ENCODE data around the gene LAMA5. TPM values are rescaled to one million over a fixed set of nuclear protein-coding genes. Genes with fewer than 3 reads are reported as not detected.

Gene LAMA5
- total RNA-seq, 4 donors from 2014 or later = 93.9 to 179 (median 117) TPM

GRCh38 chr20:62400021-62400420 is 32.9 kb upstream of the LAMA5 start:
- Histone ChIP-seq H3K4me3 (replicated peaks in 1 of 3) (no peak overlapping the region), H3K36me3 (no peaks in the 10 kb centered on the region), H3K4me1 (no peaks in the 10 kb centered on the region), H3K27ac (no peak overlapping the region), H3K9me3 (no peaks in the 10 kb centered on the region), H3K27me3 (no peaks in the 10 kb centered on the region)
- TF ChIP-seq POLR2A (IDR thresholded peaks at IDR 0.05) (no peak), CTCF (IDR thresholded peaks at IDR 0.05) (no peak)
- WGBS, 2 donors = 76 to 84% methylated on average over 7 of the region's 7 CpGs
- intact Hi-C loops (cut with DNase I) = no loop called here
- DNase-seq = no peak

GRCh38 chr20:62398120-62398821 is 31.2 kb upstream of the LAMA5 start:
- intact Hi-C loops (cut with DNase I) = loop anchor here (10.0 kb wide), 1 partner anchor 253 kb away; the partner anchor contains the start of genes PSMA7 and SS18L1
- no peak overlapping the region for H3K4me3 ChIP-seq (replicated peaks in 1 of 3)
- 95% methylated on average over 16 to 18 of the region's 19 CpGs for WGBS, 2 donors
- no peaks in the 10 kb centered on the region for H3K4me1 ChIP-seq
- DNase-seq = no peak
- TF ChIP-seq POLR2A (IDR thresholded peaks at IDR 0.05) (no peak), CTCF (IDR thresholded peaks at IDR 0.05) (no peak)
- H3K27me3 ChIP-seq = no peaks in the 10 kb centered on the region
- no peak overlapping the region for H3K27ac ChIP-seq
- H3K9me3 ChIP-seq = no peaks in the 10 kb centered on the region
- peaks cover 0 to 7% of the 10 kb centered on the region in 2 donors for H3K36me3 ChIP-seq

GRCh38 chr20:62396367-62397239 is 29.5 kb upstream of the LAMA5 start:
- Histone ChIP-seq H3K27me3 (no peaks in the 10 kb centered on the region), H3K9me3 (no peaks in the 10 kb centered on the region), H3K4me1 (no peaks in the 10 kb centered on the region), H3K4me3 (replicated peaks in 1 of 3) (no peak overlapping the region), H3K27ac (no peak overlapping the region), H3K36me3 (peaks cover 2 to 7% of the 10 kb centered on the region in 2 donors)
- intact Hi-C loops (cut with DNase I) = loop anchor here (10.0 kb wide), 1 partner anchor 252 kb away; the partner anchor contains the start of genes PSMA7 and SS18L1
- 85 to 93% methylated on average over 15 to 25 of the region's 35 CpGs for WGBS, 2 donors
- TF ChIP-seq CTCF (IDR thresholded peaks at IDR 0.05) (no peak), POLR2A (IDR thresholded peaks at IDR 0.05) (no peak)
- no peak for DNase-seq

GRCh38 chr20:62395311-62396242 is 28.5 kb upstream of the LAMA5 start:
- 89 to 90% methylated on average over 16 to 20 of the region's 27 CpGs for WGBS, 2 donors
- H3K36me3 ChIP-seq = peaks cover 2 to 7% of the 10 kb centered on the region in 2 donors

More at GRCh38 chr20:62395311-62396242, 28.5 kb upstream of the LAMA5 start:
- Histone ChIP-seq H3K27me3 (no peaks in the 10 kb centered on the region), H3K9me3 (no peaks in the 10 kb centered on the region), H3K4me3 (replicated peaks in 1 of 3) (no peak overlapping the region), H3K27ac (no peak overlapping the region), H3K4me1 (no peaks in the 10 kb centered on the region)
- TF ChIP-seq CTCF (IDR thresholded peaks at IDR 0.05) (no peak), POLR2A (IDR thresholded peaks at IDR 0.05) (no peak)
- no peak for DNase-seq
- intact Hi-C loops (cut with DNase I) = loop anchor here (10.0 kb wide), 1 partner anchor 251 kb away; the partner anchor contains the start of genes PSMA7 and SS18L1

All from thyroid gland (tissue), 4 donors.